PC-3 (cell line): ENCODE results near the gene ZNF213.

Experiments used
- CTCF ChIP-seq: fragments of 300-600 bp; sonication (generic); conservative IDR thresholded peaks from 2 replicates; pipeline ENCODE4 v1.5.1; 2017; ENCODE audit warnings: antibody characterized with exemption, low read depth, mild to moderate bottlenecking, low read length
- EZH2 ChIP-seq: fragments of 300-600 bp; sonication (generic); IDR thresholded peaks from one replicate; pipeline ENCODE4 v1.6.1; 2017; ENCODE audit warnings: antibody characterized with exemption, mild to moderate bottlenecking, low read length; ENCODE audit not compliant: unreplicated experiment
- EZH2phosphoT487 ChIP-seq: fragments of 300-600 bp; sonication (generic); IDR thresholded peaks from 2 replicates; pipeline ENCODE4 v1.6.1; 2018; ENCODE audit warnings: mild to moderate bottlenecking, antibody characterized with exemption, low read length, borderline replicate concordance

GRCh38 chr16:3119701-3120408 lies 15.0 kb upstream of the ZNF213 start:
- TF ChIP-seq CTCF: no peak
- TF ChIP-seq EZH2: no peak
- no peak for TF ChIP-seq EZH2phosphoT487
